GM06990 (cell line): ENCODE results near the gene SCAMP5.

Source experiments
- DNase-seq: peaks from one replicate; pipeline ENCODE4 v3.0.0-alpha.2; 2011; ENCODE audit not compliant: insufficient read length; ENCODE audit errors: extremely low read depth
- H3K27me3 ChIP-seq: replicated peaks from 2 replicates; pipeline ENCODE4 v1.6.0; 2011; ENCODE audit warnings: low read length; ENCODE audit not compliant: control insufficient read depth, insufficient read depth
- H3K36me3 ChIP-seq: 2 replicates; pipeline ENCODE4 v1.5.1; 2011; ENCODE audit warnings: low read length; ENCODE audit not compliant: control insufficient read depth, insufficient read depth
- H3K4me3 ChIP-seq: replicated peaks from 2 replicates; pipeline ENCODE4 v1.5.1; 2011; ENCODE audit warnings: low read depth, mild to moderate bottlenecking, control low read depth, low read length
- CTCF ChIP-seq: IDR thresholded peaks from 2 replicates; pipeline ENCODE4 v1.5.1; 2011; ENCODE audit warnings: low read length, control low read depth, mild to moderate bottlenecking, inconsistent platforms; ENCODE audit not compliant: insufficient read depth, poor library complexity, severe bottlenecking

SCAMP5 gene

GRCh38 chr15:75023872-75024636 lies 28.7 kb downstream of the SCAMP5 start:
- peaks cover 4% of the 10 kb centered on the region for H3K36me3 ChIP-seq
- DNase-seq = no peak

GRCh38 chr15:75025107-75025506 lies 29.7 kb downstream of the SCAMP5 start:
- no peak for DNase-seq
- Histone ChIP-seq H3K36me3 (peaks cover 4% of the 10 kb centered on the region), H3K4me3 (no peak overlapping the region), H3K27me3 (no peaks in the 10 kb centered on the region)
- TF ChIP-seq CTCF = no peak

More at GRCh38 chr15:75023872-75024636, 28.7 kb downstream of the SCAMP5 start:
- H3K4me3 ChIP-seq = peak overlapping the region; percentile 94
- no peaks in the 10 kb centered on the region for H3K27me3 ChIP-seq
- no peak for TF ChIP-seq CTCF

GRCh38 chr15:75025548-75026260 lies 30.3 kb downstream of the SCAMP5 start:
- no peak overlapping the region for H3K4me3 ChIP-seq
- TF ChIP-seq CTCF = no peak
- no peak for DNase-seq
- peaks cover 5% of the 10 kb centered on the region for H3K36me3 ChIP-seq
- no peaks in the 10 kb centered on the region for H3K27me3 ChIP-seq

- no peak for TF ChIP-seq CTCF
- Histone ChIP-seq H3K4me3 (no peak overlapping the region), H3K27me3 (no peaks in the 10 kb centered on the region), H3K36me3 (peaks cover 6% of the 10 kb centered on the region)
- no peak for DNase-seq
Measured at GRCh38 chr15:75027551-75027950, 32.2 kb downstream of the SCAMP5 start.

GRCh38 chr15:75028991-75029377 lies 33.6 kb downstream of the SCAMP5 start:
- Histone ChIP-seq H3K4me3 (no peak overlapping the region), H3K36me3 (peaks cover 6% of the 10 kb centered on the region), H3K27me3 (no peaks in the 10 kb centered on the region)
- TF ChIP-seq CTCF = no peak
- no peak for DNase-seq
